GM12878 (cell line): ENCODE measurements around the gene LHFPL2. TPM values are rescaled to one million over a fixed set of nuclear protein-coding genes. Genes with fewer than 3 reads are reported as not detected.

Experiments used
- ATAC-seq: fragments of 200-7000 bp; cut with Tn5 transposase; 3 replicates; pipeline ENCODE4 v1.9.1; 2020; ENCODE audit warnings: mild to moderate bottlenecking, moderate library complexity
- BruUV-seq: library from RNA; stranded (reverse); fragments of 400-500 nt; replicated peaks from 2 replicates; lab custom pipeline; 2021; lab: Mats Ljungman, UMichigan
- CTCF ChIA-PET: fragments of 300-600 bp; sonication (Branson Sonifier 250); formaldehyde crosslinking; extraction: SDS; loops from one replicate; lab custom pipeline; 2021; ENCODE audit warnings: inconsistent platforms; lab: Yijun Ruan, JAX
- POLR2A ChIA-PET: fragments of 350-600 bp; formaldehyde crosslinking; extraction: SDS; loops from one replicate; lab custom pipeline; 2021; ENCODE audit warnings: inconsistent platforms; lab: Charles Lee
- RAD21 ChIA-PET: fragments of 300-600 bp; sonication (Branson Sonifier 250); formaldehyde crosslinking; loops from one replicate; lab custom pipeline; 2023; ENCODE audit warnings: antibody characterized with exemption; ENCODE audit not compliant: unreplicated experiment; lab: Charles Lee
- SMC1A ChIA-PET: fragments of 300-600 bp; sonication (Branson Sonifier 250); formaldehyde crosslinking; loops from one replicate; lab custom pipeline; 2023; ENCODE audit not compliant: unreplicated experiment, uncharacterized antibody; lab: Charles Lee
- DNase-seq: peaks from one replicate; pipeline ENCODE4 v3.0.0-alpha.2; 2011; ENCODE audit warnings: low read depth, low spot score
- FAIRE-seq: peaks from 3 replicates; lab custom pipeline; 2011; peaks lifted over from hg19 to GRCh38; lab: Jason Lieb, UNC
- H2AFZ ChIP-seq: 2 replicates; pipeline ENCODE4 v1.6.0; 2011; ENCODE audit warnings: low read depth, low read length, control low read depth; ENCODE audit not compliant: control insufficient read depth
- H3K27ac ChIP-seq: 2 replicates; pipeline ENCODE4 v1.5.1; 2011; ENCODE audit warnings: control low read depth; ENCODE audit not compliant: control insufficient read depth, insufficient read depth
- H3K27me3 ChIP-seq, 2 experiments: replicated peaks in 1 of 2; 2 replicates each; pipeline versions ENCODE4 v1.6.0 to v1.6.1; 2011; ENCODE audit warnings: low read length in 1 of 2; ENCODE audit not compliant: control insufficient read depth in 2 of 2, insufficient read depth in 2 of 2
- H3K36me3 ChIP-seq, 2 experiments: 2 replicates each; pipeline ENCODE4 v1.5.1; 2011; ENCODE audit warnings: low read length in 1 of 2; ENCODE audit not compliant: control insufficient read depth in 2 of 2, insufficient read depth in 2 of 2
- H3K4me1 ChIP-seq: 2 replicates; pipeline ENCODE4 v1.6.1; 2011; ENCODE audit warnings: mild to moderate bottlenecking, low read length, moderate library complexity, mixed read lengths; ENCODE audit not compliant: control insufficient read depth, insufficient read depth
- H3K4me2 ChIP-seq: 2 replicates; pipeline ENCODE4 v1.6.0; 2011; ENCODE audit warnings: control low read depth; ENCODE audit not compliant: control insufficient read depth, insufficient read depth
- H3K4me3 ChIP-seq: fragments of 200-600 bp; sonication (generic); 2 replicates; pipeline ENCODE4 v1.5.1; 2016
- H3K79me2 ChIP-seq: 2 replicates; pipeline ENCODE4 v1.6.0; 2011; ENCODE audit warnings: low read length; ENCODE audit not compliant: control insufficient read depth, insufficient read depth
- H3K9ac ChIP-seq: 2 replicates; pipeline ENCODE4 v1.8.0; 2011; ENCODE audit warnings: low read length, control low read depth, mixed read lengths; ENCODE audit not compliant: control insufficient read depth, insufficient read depth
- H3K9me3 ChIP-seq: replicated peaks from 3 replicates; pipeline ENCODE4 v1.5.1; 2011; ENCODE audit warnings: mild to moderate bottlenecking, low read length; ENCODE audit not compliant: control insufficient read depth, insufficient read depth
- H4K20me1 ChIP-seq: 2 replicates; pipeline ENCODE4 v1.6.0; 2011; ENCODE audit not compliant: control insufficient read depth, insufficient read depth
- ATF2 ChIP-seq: IDR thresholded peaks from 2 replicates; pipeline ENCODE4 v1.6.1; 2012; ENCODE audit warnings: low read length, inconsistent platforms
- ATF7 ChIP-seq: fragments of 450-650 bp; IDR thresholded peaks from 2 replicates; pipeline ENCODE4 v1.6.1; 2016; ENCODE audit warnings: low read depth, mild to moderate bottlenecking
- BCL3 ChIP-seq: IDR thresholded peaks from 2 replicates; pipeline ENCODE4 v1.6.1; 2011; ENCODE audit warnings: borderline replicate concordance, low read depth, mild to moderate bottlenecking, moderate library complexity, low read length; ENCODE audit not compliant: insufficient read depth, poor library complexity, severe bottlenecking
- CEBPZ ChIP-seq: fragments of 150-350 bp; IDR thresholded peaks from 2 replicates; pipeline ENCODE4 v1.6.1; 2016; ENCODE audit warnings: low read depth, low read length
- EP300 ChIP-seq, 2 experiments: fragments of 150-350 bp in 1 of 2; IDR thresholded peaks; 2 replicates each; pipeline ENCODE4 v1.6.1; 2011 to 2012; ENCODE audit warnings: low read depth in 2 of 2, low read length in 2 of 2, borderline replicate concordance in 1 of 2, improper control_type of control experiment in 1 of 2, inconsistent platforms in 1 of 2; ENCODE audit not compliant: control insufficient read depth in 1 of 2
- IKZF1 ChIP-seq: fragments of 450-650 bp; conservative IDR thresholded peaks from 2 replicates; pipeline ENCODE4 v1.6.1; 2017; ENCODE audit warnings: antibody characterized with exemption, mild to moderate bottlenecking
- IRF3 ChIP-seq: fragments of 450-650 bp; IDR thresholded peaks from 2 replicates; pipeline ENCODE4 v1.6.1; 2014; ENCODE audit warnings: mild to moderate bottlenecking
- KDM1A ChIP-seq: fragments of 200-600 bp; sonication (generic); IDR thresholded peaks from 2 replicates; pipeline ENCODE4 v1.6.1; 2016; ENCODE audit warnings: borderline replicate concordance
- MTA3 ChIP-seq: IDR thresholded peaks from 2 replicates; pipeline ENCODE4 v1.6.1; 2012; ENCODE audit warnings: low read length, inconsistent platforms, borderline replicate concordance
- NFIC ChIP-seq: IDR thresholded peaks from 2 replicates; pipeline ENCODE4 v1.6.1; 2012; ENCODE audit warnings: low read depth, mild to moderate bottlenecking, inconsistent platforms, low read length, moderate library complexity
- PAX5 ChIP-seq: IDR thresholded peaks from 2 replicates; pipeline ENCODE4 v1.6.1; 2011; ENCODE audit warnings: low read depth, low read length, borderline replicate concordance
- SMC3 ChIP-seq: IDR thresholded peaks from 2 replicates; pipeline ENCODE4 v1.6.1; 2011; ENCODE audit warnings: low read length, improper control_type of control experiment, borderline replicate concordance
- SPI1 ChIP-seq: IDR thresholded peaks from 2 replicates; pipeline ENCODE4 v1.6.1; 2011; ENCODE audit warnings: low read depth, mild to moderate bottlenecking, low read length, moderate library complexity, borderline replicate concordance; ENCODE audit not compliant: insufficient read depth
- TCF3 ChIP-seq: IDR thresholded peaks from 2 replicates; pipeline ENCODE4 v1.6.1; 2012; ENCODE audit warnings: low read depth, mild to moderate bottlenecking, low read length, borderline replicate concordance; ENCODE audit not compliant: insufficient read depth
- ZBED1 ChIP-seq: IDR thresholded peaks from 2 replicates; pipeline ENCODE4 v1.6.1; 2016; ENCODE audit warnings: borderline replicate concordance
- ZNF217 ChIP-seq: fragments of 450-650 bp; IDR thresholded peaks from 2 replicates; pipeline ENCODE4 v1.6.1; 2017; ENCODE audit warnings: antibody characterized with exemption, mild to moderate bottlenecking
- WGBS: methylation state at CpG from one replicate; pipeline ENCODE4 v1.1.6; 2016; ENCODE audit warnings: low lambda C conversion rate; ENCODE audit not compliant: insufficient replicate concordance, insufficient coverage; ENCODE audit errors: missing lambda C conversion rate; 5-methylcytosine and 5-hydroxymethylcytosine counted together
- in situ Hi-C: fragments of 300-500 bp; cut with MboI; formaldehyde crosslinking; loops from 9 replicates; pipeline ENCODE4 v1.14.3; 2018; ENCODE audit warnings: mixed read lengths
- intact Hi-C: fragments of 100-400 bp; cut with micrococcal nuclease; formaldehyde crosslinking; loops from one replicate; pipeline ENCODE4 v1.14.2; 2022; ENCODE audit not compliant: unreplicated experiment
- polyA plus RNA-seq, 11 experiments: library from polyadenylated mRNA; depleted of rRNA in 4 of 11; unstranded in 6 of 11; stranded (reverse) in 5 of 11; fragments of >200 nt; fragmentation: Nextera tagmentation in 4 of 11; fragmentation: Illumina TruSeq in 1 of 11; extraction: Ambion mirVana in 4 of 11; extraction: Trizol in 1 of 11; gene quantifications; 1 replicate in 1 of 11; 2 replicates in 10 of 11; pipeline versions ENCODE4 v1.2.1 to v1.2.3, GENCODE V29; 2011 to 2016; ENCODE audit warnings: inconsistent platforms in 2 of 11, missing spikeins in 2 of 11, low read depth in 1 of 11
- total RNA-seq, 4 experiments: library from RNA; depleted of rRNA in 3 of 4; stranded (reverse); fragments of >200 nt in 3 of 4; fragmentation: Illumina TruSeq in 1 of 4; extraction: Trizol in 1 of 4; gene quantifications; 2 replicates each; pipeline versions ENCODE4 v1.2.1 to v1.2.3, GENCODE V29; 2013 to 2021

Gene LHFPL2
- total and polyA plus RNA-seq, 10 of the 15 experiments (the other 5 are each of a cell fraction or from before 2014, with no cell fraction given) = 4.1 to 21.8 (median 12.5) TPM

DNA sequence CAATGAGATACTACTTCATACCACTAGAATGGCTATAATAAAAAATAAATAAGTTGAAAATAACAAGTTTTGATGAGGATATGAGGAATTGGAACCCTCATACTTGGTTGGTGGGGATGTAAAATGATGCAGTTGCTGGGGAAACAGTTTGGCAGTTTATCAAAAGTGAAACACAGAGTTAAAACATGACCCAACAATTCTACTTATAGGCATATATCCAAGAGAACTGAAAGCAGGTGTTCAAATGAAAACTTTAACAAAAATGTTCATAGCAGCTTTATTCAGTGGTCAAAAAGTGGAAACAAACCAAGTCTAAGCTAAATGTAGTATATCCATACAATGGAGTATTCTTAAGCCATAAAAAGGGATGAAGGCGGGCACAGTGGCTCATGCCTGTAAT, 13.1 kb upstream of the LHFPL2 start:
- Histone ChIP-seq H3K4me1 (peaks cover 12% of the 10 kb centered on the region), H3K27ac (peak overlapping the region; percentile 61), H3K9me3 (no peaks in the 10 kb centered on the region), H2AFZ (no peak overlapping the region; the same call in 1 of the 2 replicates), H3K4me3 (no peak overlapping the region), H3K27me3 (no peaks in the 10 kb centered on the region), H4K20me1 (no peaks in the 10 kb centered on the region), H3K9ac (no peak overlapping the region), H3K79me2 (no peaks in the 10 kb centered on the region), H3K4me2 (peak overlapping the region; percentile 44), H3K36me3 (no peaks in the 10 kb centered on the region)
- no TSS peak for BruUV-seq
- POLR2A ChIA-PET = interaction anchor here (0.5 kb wide), 1 partner anchor 9 kb away, joined by 3 read pairs; no protein-coding TSS in a partner anchor
- CTCF ChIA-PET = no interaction called here
- DNase-seq = peak; percentile 32
- SMC1A ChIA-PET = interaction anchor here (0.7 to 2.0 kb wide), 6 partner anchors 12 to 95 kb away, joined by 3 to 10 read pairs (median 4); no protein-coding TSS in a partner anchor
- RAD21 ChIA-PET = interaction anchor here (0.7 to 1.7 kb wide), 2 partner anchors 66 to 95 kb away, joined by 3 to 4 read pairs; no protein-coding TSS in a partner anchor
- intact Hi-C loops (no loop called here), in situ Hi-C loops (no loop called here)
- WGBS = 100% methylated on average over 1 of the region's 1 CpG
- peak; percentile 70 for FAIRE-seq
- ATAC-seq = peak; percentile 93
- TF ChIP-seq KDM1A (no peak), EP300 (IDR thresholded peaks at IDR 0.05; ENCODE audit: borderline replicate concordance in 1 of 2, control insufficient read depth in 1 of 2, low read depth in 2 of 2, low read length in 2 of 2) (peak in 1 of 2 experiments; percentile 47; a peak in 1 of 4 replicates), ATF2 (peak; percentile 63), SMC3 (no peak), IRF3 (no peak), IKZF1 (0 out of 2 replicates have a peak, but pooled peaks have one; percentile 20), ATF7 (0 out of 2 replicates have a peak, but pooled peaks have one; percentile 19), TCF3 (0 out of 2 replicates have a peak, but pooled peaks have one; percentile 22), ZNF217 (no peak), NFIC (peak; percentile 62), BCL3 (no peak), CEBPZ (no peak), ZBED1 (0 out of 2 replicates have a peak, but pooled peaks have one; percentile 42), MTA3 (no peak), PAX5 (no peak), SPI1 (no peak)
